ENCODE results near the gene NOTCH1. TPM values are rescaled to one million over a fixed set of nuclear protein-coding genes. Genes with fewer than 3 reads are reported as not detected.

Gene NOTCH1
- total and polyA plus RNA-seq, 2 of the 4 experiments (the other 2 are of a cell fraction) = 1.8 to 6.0 TPM

DNA sequence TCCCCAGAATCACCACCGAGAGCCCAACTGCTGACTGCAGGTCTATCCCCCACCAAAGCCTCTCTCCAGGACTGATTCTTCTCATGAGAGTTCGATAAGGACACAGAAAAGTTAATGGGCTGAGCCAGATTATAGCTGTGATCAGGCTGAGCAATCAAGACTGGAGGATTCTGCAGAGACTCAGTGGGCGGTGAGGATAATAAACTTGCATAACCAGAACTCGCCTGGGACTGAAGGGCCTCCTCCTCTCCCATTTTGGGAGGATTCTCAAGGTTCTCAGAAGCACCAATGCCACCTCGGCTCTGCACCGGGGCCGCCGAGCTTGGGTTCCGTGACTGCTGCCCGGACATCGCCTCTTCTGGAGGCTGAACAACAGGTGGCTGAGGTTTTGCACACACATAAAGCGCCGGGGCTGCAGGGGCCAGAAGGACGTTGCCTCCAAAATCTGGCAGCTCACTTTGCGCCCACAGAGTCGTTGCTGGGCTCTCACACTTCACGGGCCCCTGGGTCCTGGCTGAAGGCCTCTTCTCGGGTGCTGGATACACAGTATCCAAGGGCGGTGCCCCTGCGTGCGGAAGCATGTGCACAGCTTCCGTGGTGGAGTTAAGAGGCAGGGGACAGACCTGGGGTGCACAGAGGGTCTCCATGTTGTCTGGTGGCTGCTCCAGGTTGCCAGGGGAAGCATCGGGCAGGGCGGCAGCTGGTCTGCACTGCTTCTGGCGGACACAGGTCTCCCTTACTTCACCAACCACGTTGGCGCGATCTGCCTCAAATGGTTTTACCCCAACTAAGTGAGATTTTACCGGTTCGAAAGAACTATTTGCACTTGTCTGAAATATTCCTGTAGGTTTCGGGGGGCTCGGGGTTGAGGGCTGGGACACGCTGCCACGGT lies 70.6 kb downstream of the NOTCH1 start (continued):
- TF ChIP-seq RAD21 (IDR thresholded peaks at IDR 0.05; ENCODE audit: low read length) (no peak), MAFK (IDR thresholded peaks at IDR 0.05; ENCODE audit: low read depth, low read length) (no peak)

- Histone ChIP-seq H4K5ac (ENCODE audit: low read depth, low read length) (no peak overlapping the region), H4K20me1 (ENCODE audit: insufficient read depth, low read length) (peaks cover 94% of the 10 kb centered on the region), H3K4me3 (ENCODE audit: insufficient read depth, low read depth, low read length) (no peak overlapping the region), H2BK15ac (ENCODE audit: low read depth, low read length) (no peak overlapping the region), H3K4me2 (ENCODE audit: low read depth, low read length) (no peak overlapping the region), H3K9me3 (ENCODE audit: control insufficient read depth, insufficient read depth, low read length) (no peaks in the 10 kb centered on the region), H2BK5ac (ENCODE audit: low read depth, low read length, poor library complexity, severe bottlenecking) (no peak overlapping the region), H4K91ac (ENCODE audit: insufficient read depth, low read depth, low read length) (no peak overlapping the region), H3K27ac (ENCODE audit: insufficient read depth, low read length) (no peak overlapping the region), H3K27me3 (ENCODE audit: control insufficient read depth, insufficient read depth, low read length) (no peaks in the 10 kb centered on the region), H3K14ac (replicated peaks; ENCODE audit: low read depth, low read length) (no peak overlapping the region), H2AK5ac (ENCODE audit: low read depth, low read length) (no peak overlapping the region), H3K18ac (ENCODE audit: low read depth, low read length) (no peak overlapping the region), H3K4ac (ENCODE audit: low read depth, low read length) (no peak overlapping the region), H3K9me1 (ENCODE audit: insufficient read depth, low read length) (no peaks in the 10 kb centered on the region), H2BK20ac (ENCODE audit: low read depth, low read length) (no peak overlapping the region), H3K36me3 (ENCODE audit: control insufficient read depth, insufficient read depth, low read length) (peaks cover 88% of the 10 kb centered on the region), H4K8ac (ENCODE audit: low read depth in 2 of 2, low read length in 2 of 2) (no peak overlapping the region), H3K79me1 (ENCODE audit: low read depth in 1 of 2, low read length in 2 of 2) (peaks cover 31 to 91% of the 10 kb centered on the region in 2 experiments), H2AK9ac (replicated peaks; ENCODE audit: low read depth, low read length, poor library complexity) (no peak overlapping the region), H2BK120ac (ENCODE audit: low read depth, low read length) (no peak overlapping the region), H3K4me1 (ENCODE audit: control insufficient read depth, insufficient read depth, low read length) (no peaks in the 10 kb centered on the region), H3K9ac (ENCODE audit: low read depth, low read length) (no peak overlapping the region), H3K56ac (ENCODE audit: extremely low read depth, insufficient read depth, low read length) (no peak overlapping the region), H2AFZ (replicated peaks; ENCODE audit: low read length, poor library complexity) (no peak overlapping the region), H3K23ac (ENCODE audit: low read depth, low read length) (no peak overlapping the region)
- in situ Hi-C loops (cut with MboI; ENCODE audit: low sequenced_read_pairs) (no loop called here), intact Hi-C loops (cut with micrococcal nuclease) (no loop called here), dilution Hi-C loops (cut with HindIII; ENCODE audit: low sequenced_read_pairs, unreplicated experiment) (no loop called here)
- TF ChIP-seq CEBPB (IDR thresholded peaks at IDR 0.05; ENCODE audit: low read depth, low read length) = no peak
- no peak for TF ChIP-seq BHLHE40 (IDR thresholded peaks at IDR 0.05; ENCODE audit: low read depth, low read length)
- no peak for TF ChIP-seq NFE2L2 (IDR thresholded peaks at IDR 0.05; ENCODE audit: low read depth, low read length)
- CTCF ChIA-PET = no interaction called here
- no TSS peak for BruUV-seq (replicated peaks)
- no peak for ATAC-seq (ENCODE audit: low read depth)
- POLR2A ChIA-PET (ENCODE audit: unreplicated experiment) = no interaction called here
- no peak for DNase-seq
- 94% methylated on average over 23 of the region's 27 CpGs; no CpG with 5 or more reads in 1 of the 2 experiments for WGBS, 2 experiments (ENCODE audit: extremely low coverage in 2 of 2, insufficient read length in 1 of 2)
These were observed 71.7 kb downstream of the NOTCH1 start for GRCh38 chr9:136474021-136474640.

All from IMR-90 (cell line).